Activated CD4-positive, alpha-beta memory T cell treated with anti-CD3 and anti-CD28 coated beads for 36 hours (primary cell): Measurements from ENCODE around the gene DCST2. TPM values are rescaled to one million over a fixed set of nuclear protein-coding genes. Genes with fewer than 3 reads are reported as not detected.

Experiments used
- CTCF ChIA-PET: fragments of 350-600 bp; sonication (Branson Sonifier 250); formaldehyde crosslinking; loops from one replicate; lab custom pipeline; 2021; ENCODE audit warnings: antibody characterized with exemption, inconsistent platforms; lab: Charles Lee
- POLR2A ChIA-PET: fragments of 350-600 bp; sonication (Branson Sonifier 250); formaldehyde crosslinking; loops from one replicate; lab custom pipeline; 2021; ENCODE audit warnings: antibody characterized with exemption; lab: Charles Lee
- DNase-seq: peaks from one replicate; pipeline ENCODE4 v3.0.0-alpha.2; 2020
- H3K27ac Mint-ChIP-seq: one replicate; pipeline ENCODE4 v1.8.0; 2021; ENCODE audit warnings: mixed read lengths
- H3K27me3 Mint-ChIP-seq: one replicate; pipeline ENCODE4 v1.8.0; 2021; ENCODE audit warnings: mixed read lengths
- H3K36me3 Mint-ChIP-seq: one replicate; pipeline ENCODE4 v1.8.0; 2021; ENCODE audit warnings: mixed read lengths
- H3K4me1 Mint-ChIP-seq: one replicate; pipeline ENCODE4 v1.8.0; 2021; ENCODE audit warnings: low read depth, mixed read lengths
- H3K4me3 Mint-ChIP-seq: one replicate; pipeline ENCODE4 v1.8.0; 2021; ENCODE audit warnings: mild to moderate bottlenecking, mixed read lengths
- H3K9me3 Mint-ChIP-seq: one replicate; pipeline ENCODE4 v1.8.0; 2021; ENCODE audit warnings: mixed read lengths
- intact Hi-C: fragments of 100-400 bp; cut with micrococcal nuclease; formaldehyde crosslinking; loops from one replicate; pipeline ENCODE4 v1.15.1; 2023
- total RNA-seq, 2 experiments: library from RNA; stranded (reverse); gene quantifications; one replicate each; pipeline ENCODE4 v1.2.3, GENCODE V29; 2021

DCST2 gene
- total RNA-seq, 2 experiments from 2014 or later, result 1.1 to 1.3 TPM

DNA sequence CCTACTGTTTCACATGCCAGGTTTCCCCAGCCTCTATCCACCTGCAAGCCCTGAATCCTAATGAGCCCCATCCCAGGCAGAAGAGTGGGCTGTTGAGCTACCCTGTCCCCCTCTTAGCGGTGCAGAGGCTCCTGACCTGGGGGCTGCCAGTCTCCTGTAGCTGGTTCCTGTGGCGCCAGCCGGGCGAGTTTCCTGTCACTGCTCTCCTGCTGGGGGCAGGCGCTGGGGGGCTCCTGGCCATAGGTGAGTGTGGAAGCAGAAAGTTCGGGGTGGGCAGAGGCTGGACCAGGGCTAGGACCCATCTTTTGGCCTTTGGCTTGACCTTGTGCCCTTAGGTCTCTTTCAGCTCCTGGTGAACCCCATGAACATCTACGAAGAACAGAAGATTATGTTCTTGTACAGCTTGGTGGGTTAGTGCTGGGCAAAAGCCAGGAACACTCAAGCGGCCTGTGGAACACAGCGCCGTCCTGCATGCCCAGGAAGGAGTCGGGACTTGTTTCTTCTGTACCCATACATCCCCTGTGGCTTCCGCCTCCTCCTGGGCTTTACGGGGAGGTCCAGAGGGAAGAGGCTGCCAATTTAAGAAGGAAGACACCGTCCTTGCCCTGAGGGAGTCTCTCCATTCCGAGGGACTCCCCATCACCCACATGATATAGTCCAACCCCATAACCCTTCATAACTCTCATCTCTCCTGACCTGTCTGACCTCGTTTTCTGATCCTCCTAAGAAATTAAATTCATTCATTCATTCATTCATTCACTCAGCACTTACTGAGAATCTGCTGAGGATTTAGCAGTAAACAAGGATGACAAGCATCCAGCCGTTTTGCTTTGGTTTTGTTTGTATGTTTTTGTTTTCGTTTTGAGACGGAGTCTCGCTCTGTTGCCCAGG lies 982 bp upstream of the DCST2 start:
- H3K27ac Mint-ChIP-seq, result no peak overlapping the region
- ChIA-PET CTCF (interaction anchor here (0.6 to 2.3 kb wide), 5 partner anchors 9 to 182 kb away, joined by 3 to 6 read pairs (median 3); partner anchors contain the start of gene ADAM15), POLR2A (no interaction called here)
- no peak for DNase-seq
- H3K4me1 Mint-ChIP-seq, result no peaks in the 10 kb centered on the region
- no peaks in the 10 kb centered on the region for H3K9me3 Mint-ChIP-seq
- H3K4me3 Mint-ChIP-seq, result no peak overlapping the region
- no peaks in the 10 kb centered on the region for H3K36me3 Mint-ChIP-seq
- intact Hi-C loops, result no loop called here
- peaks cover 2% of the 10 kb centered on the region for H3K27me3 Mint-ChIP-seq

DNA sequence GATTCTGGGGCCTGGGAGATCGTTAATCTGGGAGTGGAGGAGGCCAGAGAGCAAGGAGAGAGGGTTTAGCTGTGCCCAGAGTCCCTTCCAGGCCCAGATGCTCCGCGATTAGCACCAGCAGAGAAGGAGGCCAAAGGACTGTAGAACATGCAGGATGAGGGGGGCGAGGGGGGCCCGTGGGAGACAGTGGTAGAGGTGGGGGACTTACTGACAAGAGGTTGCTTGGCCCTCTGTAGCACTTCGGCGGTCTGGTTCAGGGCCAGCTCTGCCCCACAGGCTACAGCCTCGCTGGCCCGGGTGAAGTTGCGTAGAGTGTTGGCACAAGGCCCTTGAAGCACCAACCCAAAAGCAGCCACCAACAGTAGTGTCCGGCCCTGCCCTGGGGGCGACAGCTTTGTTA lies 695 bp downstream of the DCST2 start:
- intact Hi-C loops, result no loop called here
- Mint-ChIP-seq H3K36me3 (no peaks in the 10 kb centered on the region), H3K27ac (no peak overlapping the region), H3K27me3 (no peaks in the 10 kb centered on the region), H3K4me1 (no peaks in the 10 kb centered on the region), H3K9me3 (no peaks in the 10 kb centered on the region), H3K4me3 (no peak overlapping the region)
- CTCF ChIA-PET, result interaction anchor here (1.1 to 1.2 kb wide), 2 partner anchors 12 to 29 kb away, joined by 3 read pairs; no protein-coding TSS in a partner anchor
- no peak for DNase-seq
- POLR2A ChIA-PET, result no interaction called here

DNA sequence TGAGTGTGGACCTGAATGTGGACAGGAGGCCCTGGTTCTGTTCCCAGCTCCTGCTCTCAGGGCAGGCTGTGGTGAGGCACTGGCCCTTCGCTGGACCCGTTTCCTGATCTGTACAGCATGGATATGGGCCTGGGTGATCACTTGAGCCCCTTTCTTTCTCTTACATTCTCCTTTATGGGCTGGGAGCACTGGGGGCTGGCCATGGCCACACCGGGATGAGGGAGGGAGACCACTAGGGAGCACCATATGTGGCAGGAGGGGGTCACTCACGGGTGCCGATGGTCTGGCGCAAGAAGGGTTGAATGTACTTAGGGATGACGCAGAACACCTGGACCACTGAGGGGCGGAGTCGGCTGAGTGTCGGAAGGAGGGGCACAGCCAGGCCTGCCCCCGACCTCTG lies 2.7 kb downstream of the DCST2 start:
- Mint-ChIP-seq H3K4me1 (no peaks in the 10 kb centered on the region), H3K27ac (no peak overlapping the region), H3K4me3 (no peak overlapping the region), H3K9me3 (no peaks in the 10 kb centered on the region), H3K27me3 (no peaks in the 10 kb centered on the region), H3K36me3 (no peaks in the 10 kb centered on the region)
- POLR2A ChIA-PET, result no interaction called here
- no peak for DNase-seq
- intact Hi-C loops, result no loop called here
- CTCF ChIA-PET, result no interaction called here

DNA sequence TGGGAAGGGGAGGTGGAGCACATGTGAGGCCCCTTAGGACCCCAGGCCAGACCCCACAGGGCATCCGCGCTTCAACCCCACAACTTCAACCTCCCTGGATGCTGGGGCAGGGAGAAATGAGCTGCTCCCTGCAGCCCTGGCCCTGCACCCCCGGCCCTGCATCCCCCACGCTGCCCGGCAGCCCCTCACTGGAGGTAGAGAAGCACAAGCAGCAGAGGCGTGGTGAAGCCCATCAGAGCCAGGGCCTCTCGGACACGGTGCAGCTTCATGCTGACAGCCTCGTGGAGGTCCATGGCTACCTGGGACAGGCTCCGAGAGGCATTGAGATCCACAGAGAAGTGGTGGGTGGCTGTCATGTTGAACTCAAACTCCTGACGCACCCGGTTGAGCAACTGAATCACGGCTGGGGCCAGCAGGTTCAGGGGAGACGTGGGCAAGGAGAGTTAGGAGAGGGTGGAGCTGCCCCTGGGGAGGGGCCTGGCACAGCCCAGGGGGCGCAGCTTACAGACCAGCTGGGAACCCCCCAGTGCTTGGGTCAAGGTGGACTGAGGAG lies 3.3 kb downstream of the DCST2 start:
- intact Hi-C loops, result no loop called here
- Mint-ChIP-seq H3K36me3 (no peaks in the 10 kb centered on the region), H3K9me3 (no peaks in the 10 kb centered on the region), H3K27me3 (no peaks in the 10 kb centered on the region), H3K4me3 (no peak overlapping the region), H3K4me1 (no peaks in the 10 kb centered on the region), H3K27ac (no peak overlapping the region)
- no peak for DNase-seq
- POLR2A ChIA-PET, result no interaction called here
- CTCF ChIA-PET, result interaction anchor here (0.6 kb wide), 1 partner anchor 32 kb away, joined by 5 read pairs; no protein-coding TSS in a partner anchor

DNA sequence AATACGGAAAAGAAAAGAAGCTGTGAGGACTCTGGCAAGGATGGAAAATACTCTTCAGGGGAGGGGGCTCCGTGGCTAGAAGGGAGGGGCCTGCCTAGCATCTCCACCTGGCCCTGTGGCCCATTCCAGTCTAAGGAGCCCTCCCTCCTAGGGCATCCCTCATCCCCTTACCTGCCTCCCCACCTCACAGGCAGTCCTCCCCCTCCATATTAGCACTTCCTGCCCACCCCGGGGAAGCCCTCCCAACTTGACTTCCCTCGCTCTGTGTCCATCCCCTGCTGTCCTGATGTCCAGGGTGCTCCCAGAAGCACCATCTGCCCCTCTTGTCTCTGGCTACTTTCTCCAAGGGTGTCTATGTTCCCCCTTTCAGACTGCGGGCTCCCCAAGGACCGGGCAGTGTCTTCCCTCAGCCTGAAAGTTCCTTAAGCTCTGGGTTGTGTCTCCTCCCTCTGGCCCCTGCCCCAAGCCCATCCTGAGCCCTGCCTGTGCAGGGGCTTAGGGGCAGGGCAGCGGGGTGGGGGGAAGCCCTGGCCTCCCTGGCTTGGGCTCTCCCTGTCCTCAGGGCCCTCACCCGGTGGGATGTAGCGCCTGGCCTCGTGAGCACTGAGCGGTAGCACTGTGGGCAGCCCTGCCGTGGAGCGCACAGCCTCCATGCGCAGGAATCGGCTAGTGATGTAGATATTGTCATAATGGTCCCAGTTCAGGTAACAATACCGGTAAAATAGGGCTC lies 3.9 kb downstream of the DCST2 start:
- Mint-ChIP-seq H3K36me3 (no peaks in the 10 kb centered on the region), H3K9me3 (no peaks in the 10 kb centered on the region), H3K4me1 (no peaks in the 10 kb centered on the region), H3K27ac (no peak overlapping the region), H3K4me3 (no peak overlapping the region), H3K27me3 (no peaks in the 10 kb centered on the region)
- CTCF ChIA-PET, result interaction anchor here (0.6 kb wide), 1 partner anchor 32 kb away, joined by 5 read pairs; no protein-coding TSS in a partner anchor
- POLR2A ChIA-PET, result no interaction called here
- no peak for DNase-seq
- intact Hi-C loops, result no loop called here

DNA sequence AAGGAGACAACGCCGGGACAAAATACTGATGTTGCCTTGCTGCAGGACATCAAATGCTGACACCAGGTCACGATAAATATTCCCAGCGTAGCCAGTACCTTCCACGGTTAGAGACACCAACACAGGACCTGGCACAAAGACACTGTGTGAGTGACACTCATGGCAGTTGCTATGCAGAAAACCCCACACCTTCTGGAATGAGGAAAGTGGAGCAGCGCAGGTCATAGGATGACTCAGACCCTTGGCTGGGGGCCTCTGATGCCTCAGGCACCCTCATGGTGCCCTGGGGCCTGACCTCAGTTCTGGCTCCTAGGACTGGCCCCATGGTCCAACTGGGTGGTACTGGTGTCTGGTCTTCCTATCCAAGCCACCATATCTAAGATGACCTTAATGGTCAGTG lies 7.0 kb downstream of the DCST2 start:
- POLR2A ChIA-PET, result no interaction called here
- H3K4me3 Mint-ChIP-seq, result no peak overlapping the region

DNA sequence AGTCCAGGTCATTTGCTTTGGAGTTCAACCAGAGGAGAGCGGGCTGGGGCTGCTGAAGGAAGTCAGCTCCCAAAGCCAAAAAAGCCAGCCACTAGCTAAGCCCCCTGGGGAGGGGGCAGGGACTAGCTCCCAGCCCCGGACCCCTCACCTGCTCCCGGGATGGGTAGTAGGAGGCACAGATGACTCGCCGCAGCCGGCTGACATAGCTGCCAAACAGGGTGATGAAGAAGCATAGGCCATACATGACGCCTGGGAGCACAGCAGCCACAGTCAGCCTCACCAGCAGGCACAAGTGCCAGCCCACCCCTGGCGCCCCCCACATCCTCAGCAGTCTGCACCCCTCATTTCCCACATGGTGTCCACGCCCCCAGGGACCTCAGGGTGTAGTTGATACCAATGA lies 7.4 kb downstream of the DCST2 start:
- H3K4me1 Mint-ChIP-seq, result peaks cover 4% of the 10 kb centered on the region
- intact Hi-C loops, result no loop called here
- H3K36me3 Mint-ChIP-seq, result no peaks in the 10 kb centered on the region
- ChIA-PET POLR2A (no interaction called here), CTCF (no interaction called here)
- H3K4me3 Mint-ChIP-seq, result no peak overlapping the region
- no peak overlapping the region for H3K27ac Mint-ChIP-seq
- no peak for DNase-seq
- no peaks in the 10 kb centered on the region for H3K9me3 Mint-ChIP-seq
- H3K27me3 Mint-ChIP-seq, result no peaks in the 10 kb centered on the region

More for the DNA sequence above, 7.0 kb downstream of the DCST2 start:
- no peak for DNase-seq
- no peaks in the 10 kb centered on the region for H3K36me3 Mint-ChIP-seq
- no peak overlapping the region for H3K27ac Mint-ChIP-seq
- H3K27me3 Mint-ChIP-seq, result no peaks in the 10 kb centered on the region
- intact Hi-C loops, result no loop called here
- CTCF ChIA-PET, result interaction anchor here (2.7 kb wide), 1 partner anchor 18 kb away, joined by 8 read pairs; no protein-coding TSS in a partner anchor
- peaks cover 4% of the 10 kb centered on the region for H3K4me1 Mint-ChIP-seq
- no peaks in the 10 kb centered on the region for H3K9me3 Mint-ChIP-seq

DNA sequence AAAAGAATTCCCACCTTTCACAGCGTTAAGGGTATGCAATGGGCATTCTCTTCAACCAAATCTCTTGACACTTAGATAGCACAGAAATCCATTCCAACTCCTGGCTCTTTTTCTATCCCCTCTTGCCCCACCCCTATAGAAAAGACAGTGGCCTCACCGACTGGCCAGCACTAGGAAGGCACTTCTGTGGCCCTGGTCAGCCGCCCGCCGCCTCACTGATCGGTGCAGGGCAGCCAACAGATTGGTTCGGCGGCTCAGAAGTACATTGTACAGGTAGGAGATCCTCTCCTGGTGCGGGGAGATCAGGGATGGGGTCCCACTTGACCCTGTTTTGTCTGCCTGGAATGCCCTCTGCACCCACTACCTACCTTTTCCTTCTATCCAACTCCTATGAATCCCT lies 9.3 kb downstream of the DCST2 start:
- ChIA-PET CTCF (no interaction called here), POLR2A (no interaction called here)
- Mint-ChIP-seq H3K4me3 (no peak overlapping the region), H3K27ac (no peak overlapping the region), H3K9me3 (no peaks in the 10 kb centered on the region), H3K27me3 (no peaks in the 10 kb centered on the region), H3K4me1 (peaks cover 11% of the 10 kb centered on the region), H3K36me3 (peaks cover 5% of the 10 kb centered on the region)
- intact Hi-C loops, result no loop called here
- no peak for DNase-seq

DNA sequence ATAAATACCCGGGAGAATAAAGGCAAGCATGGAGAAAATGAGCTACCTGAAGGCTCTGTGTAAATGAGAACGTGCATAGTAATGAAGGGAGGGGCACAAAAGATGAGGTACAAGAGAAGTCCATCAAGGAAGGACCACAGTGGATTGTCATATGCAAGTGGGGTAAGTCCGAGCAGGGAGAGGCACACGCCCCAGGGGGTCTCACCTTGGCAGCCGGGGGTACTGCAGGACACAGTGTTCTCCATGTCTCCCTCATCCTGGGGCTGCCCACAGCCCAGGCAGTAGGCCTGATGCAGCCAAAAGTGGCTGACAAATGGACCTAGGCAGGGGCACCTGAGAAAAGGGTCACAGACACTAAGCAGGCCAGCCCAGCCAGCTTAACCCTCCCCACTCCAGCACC lies 10.0 kb downstream of the DCST2 start:
- peaks cover 6% of the 10 kb centered on the region for H3K36me3 Mint-ChIP-seq
- DNase-seq, result no peak
- no peaks in the 10 kb centered on the region for H3K27me3 Mint-ChIP-seq
- no peak overlapping the region for H3K4me3 Mint-ChIP-seq
- H3K9me3 Mint-ChIP-seq, result no peaks in the 10 kb centered on the region
- ChIA-PET CTCF (interaction anchor here (1.5 kb wide), 1 partner anchor 28 kb away, joined by 6 read pairs; the partner anchor contains the start of gene ADAM15), POLR2A (no interaction called here)
- H3K4me1 Mint-ChIP-seq, result peaks cover 18% of the 10 kb centered on the region
- intact Hi-C loops, result no loop called here
- no peak overlapping the region for H3K27ac Mint-ChIP-seq

DNA sequence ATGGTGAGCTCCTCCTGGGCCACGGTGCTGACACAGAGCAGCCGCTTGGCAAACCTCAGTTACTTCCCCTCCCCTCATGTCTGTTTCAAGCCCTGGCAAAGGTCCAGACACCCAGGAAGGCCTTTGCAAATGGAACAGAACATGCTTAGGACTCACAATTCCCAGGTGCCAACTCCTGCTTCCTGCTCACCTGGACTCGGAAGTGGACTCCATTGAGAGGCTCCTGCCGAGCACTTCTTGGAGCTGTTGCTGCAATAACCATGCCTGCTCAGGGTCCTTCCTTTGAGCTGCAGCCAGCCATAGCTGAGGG lies 10.7 kb downstream of the DCST2 start:
- H3K36me3 Mint-ChIP-seq, result peaks cover 6% of the 10 kb centered on the region
- intact Hi-C loops, result no loop called here
- H3K27me3 Mint-ChIP-seq, result no peaks in the 10 kb centered on the region
- ChIA-PET POLR2A (no interaction called here), CTCF (interaction anchor here (0.9 to 3.1 kb wide), 3 partner anchors 22 to 39 kb away, joined by 3 to 14 read pairs (median 6); partner anchors contain the start of gene ADAM15)
- H3K4me3 Mint-ChIP-seq, result no peak overlapping the region
- no peak overlapping the region for H3K27ac Mint-ChIP-seq
- no peaks in the 10 kb centered on the region for H3K9me3 Mint-ChIP-seq
- H3K4me1 Mint-ChIP-seq, result peaks cover 21% of the 10 kb centered on the region
- no peak for DNase-seq

DNA sequence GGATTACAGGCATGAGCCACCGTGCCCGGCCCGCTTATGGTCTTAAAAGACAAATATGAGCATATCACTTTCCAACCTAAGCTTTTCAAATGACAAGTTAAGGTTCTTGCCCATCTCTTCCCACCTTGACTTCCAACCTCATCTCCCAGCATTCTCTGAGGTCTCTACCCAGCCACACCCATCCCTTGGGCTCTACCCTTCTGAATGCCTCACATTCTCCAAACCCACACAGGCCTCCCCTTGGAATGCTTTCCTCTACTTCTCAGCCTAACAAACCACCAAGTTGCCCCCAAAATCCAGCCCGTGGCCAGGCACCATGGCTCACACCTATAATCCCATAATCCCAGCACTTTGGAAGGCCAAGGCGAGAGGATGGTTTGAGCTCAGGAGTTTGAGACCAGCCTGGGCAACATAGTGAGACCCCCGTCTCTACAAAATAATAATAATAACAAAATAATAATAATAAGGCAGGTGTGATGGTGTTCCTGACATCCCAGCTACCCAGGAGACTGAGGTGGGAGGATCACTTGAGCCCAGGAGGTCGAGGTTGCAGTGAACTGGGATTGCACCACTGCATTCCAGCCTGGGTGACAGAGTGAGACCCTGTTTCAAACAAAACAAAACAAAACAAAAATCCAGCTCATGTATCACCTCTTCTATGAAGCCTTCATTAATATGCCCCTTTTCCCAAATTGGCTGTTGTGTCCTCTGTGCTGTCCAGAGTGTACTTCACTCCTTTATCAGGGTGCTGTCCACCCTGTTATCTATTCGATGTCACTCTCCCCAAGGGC lies 11.2 kb downstream of the DCST2 start:
- no peaks in the 10 kb centered on the region for H3K9me3 Mint-ChIP-seq
- CTCF ChIA-PET, result interaction anchor here (0.9 to 3.1 kb wide), 4 partner anchors 22 to 69 kb away, joined by 3 to 14 read pairs (median 4); partner anchors contain the start of gene ADAM15
- H3K4me1 Mint-ChIP-seq, result peaks cover 25% of the 10 kb centered on the region

More for the DNA sequence above, 11.2 kb downstream of the DCST2 start:
- H3K27ac Mint-ChIP-seq, result no peak overlapping the region
- H3K27me3 Mint-ChIP-seq, result no peaks in the 10 kb centered on the region
- no peak overlapping the region for H3K4me3 Mint-ChIP-seq
- DNase-seq, result no peak
- intact Hi-C loops, result no loop called here
- POLR2A ChIA-PET, result no interaction called here
- peaks cover 8% of the 10 kb centered on the region for H3K36me3 Mint-ChIP-seq
